ENCODE results near the gene SNAPC1.

The SNAPC1 gene

GRCh38 chr14:61813096-61813606 is 50.9 kb downstream of the SNAPC1 start:
- no peak for DNase-seq

- DNase-seq, result no peak
Observed at GRCh38 chr14:61822458-61822857, 60.2 kb downstream of the SNAPC1 start.

- DNase-seq, result no peak
Observed at GRCh38 chr14:61832783-61833182, 70.6 kb downstream of the SNAPC1 start.

DNA sequence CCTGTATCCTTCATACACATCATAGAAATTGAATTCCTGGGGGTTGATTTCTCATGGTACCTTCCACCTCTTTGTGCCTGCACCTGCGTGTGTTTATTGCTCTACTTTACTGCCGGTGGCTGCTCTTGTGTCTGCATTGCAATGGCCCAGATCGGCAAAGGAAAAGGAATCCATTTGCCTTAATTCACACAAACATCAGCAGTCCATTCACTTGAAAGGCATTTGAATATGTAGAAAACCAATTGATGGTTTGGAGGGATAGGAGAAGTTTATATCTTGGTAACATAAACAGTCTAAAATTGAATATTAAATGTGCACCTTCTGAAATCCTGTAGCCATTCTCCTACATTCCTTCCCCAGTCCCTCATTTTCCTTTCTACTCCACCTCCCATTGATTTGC is 74.0 kb downstream of the SNAPC1 start:
- DNase-seq, result no peak

DNA sequence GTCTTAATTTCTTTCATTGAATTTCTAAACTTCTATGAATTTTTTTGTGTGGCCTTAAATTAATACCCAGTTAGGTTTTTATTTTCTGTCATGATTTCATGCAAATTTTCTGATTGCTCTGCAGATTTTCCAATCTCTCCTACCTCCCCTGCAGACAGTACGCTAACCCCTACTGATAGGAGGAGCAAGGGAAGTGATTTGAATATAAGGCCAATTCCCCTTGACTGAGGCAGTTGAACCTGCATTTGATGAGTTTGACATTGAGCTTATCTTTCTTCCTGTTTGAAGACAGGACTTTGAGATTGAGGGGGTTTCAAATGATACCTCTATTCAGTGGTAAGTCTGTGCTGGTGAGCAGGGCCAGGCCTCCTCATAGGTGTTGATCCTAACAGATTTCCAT is 74.6 kb downstream of the SNAPC1 start:
- DNase-seq, result no peak

DNA sequence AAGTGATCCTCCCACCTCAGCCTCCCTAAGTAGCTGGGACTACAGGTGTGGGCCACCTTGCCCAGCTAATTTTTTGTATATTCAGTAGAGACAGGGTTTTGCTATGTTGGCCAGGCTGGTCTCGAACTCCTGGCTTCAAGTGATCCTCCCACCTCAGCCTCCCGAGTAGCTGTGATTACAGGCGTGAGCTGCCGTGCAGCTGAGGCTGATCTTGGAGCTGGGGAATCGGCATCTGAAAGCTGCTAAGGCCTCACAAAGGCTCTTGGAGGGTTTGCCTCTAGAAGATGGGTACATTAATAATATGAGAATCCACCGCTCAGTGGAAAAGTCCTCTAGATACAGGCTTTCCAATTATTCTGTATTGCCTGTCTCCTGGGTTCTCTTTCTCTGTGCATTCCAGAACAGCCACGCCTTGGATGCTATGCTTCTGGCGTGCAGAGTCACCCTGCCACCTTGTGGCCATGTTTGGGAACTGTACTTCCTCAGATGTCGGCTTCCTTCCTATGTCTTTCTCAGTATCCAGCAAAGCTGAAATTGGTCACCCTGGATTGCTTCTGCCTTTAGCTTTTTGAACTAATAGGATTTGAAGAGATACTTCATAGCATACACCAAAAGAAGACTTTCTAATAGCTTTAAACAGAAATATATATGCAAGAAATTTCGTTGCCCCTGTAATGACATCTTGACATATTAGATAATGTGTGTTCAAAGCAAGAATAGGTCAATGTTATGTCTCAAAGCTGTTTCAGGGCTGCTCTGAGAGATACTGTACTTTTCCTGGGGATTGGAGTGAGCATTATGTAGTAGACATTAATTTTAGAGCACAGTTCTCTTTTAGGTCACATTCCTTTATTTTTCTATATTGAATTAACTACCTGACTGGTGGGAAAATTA is 75.4 kb downstream of the SNAPC1 start:
- peak; percentile 23 to 53 for DNase-seq

GRCh38 chr14:61838661-61839245 is 76.5 kb downstream of the SNAPC1 start:
- DNase-seq, result no peak

DNA sequence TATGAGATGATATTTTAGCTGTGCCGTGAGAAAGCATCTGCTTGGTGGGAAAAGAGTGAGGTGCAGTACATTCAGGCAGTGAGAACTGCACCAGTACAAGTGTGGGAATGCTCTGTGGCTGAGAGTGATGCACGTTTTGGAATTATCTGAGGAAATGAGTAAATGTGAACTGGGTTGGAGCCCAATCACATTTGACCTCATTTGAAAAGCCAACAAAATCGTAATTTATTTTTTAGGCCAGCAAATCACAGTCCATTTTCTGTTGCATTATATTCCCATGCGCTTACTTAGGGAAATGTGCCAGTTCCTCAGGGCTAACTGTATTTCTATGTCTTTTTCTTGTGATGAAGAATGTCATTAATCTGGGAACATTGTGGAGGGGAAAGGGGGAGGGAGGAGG is 77.3 kb downstream of the SNAPC1 start:
- DNase-seq, result no peak

DNA sequence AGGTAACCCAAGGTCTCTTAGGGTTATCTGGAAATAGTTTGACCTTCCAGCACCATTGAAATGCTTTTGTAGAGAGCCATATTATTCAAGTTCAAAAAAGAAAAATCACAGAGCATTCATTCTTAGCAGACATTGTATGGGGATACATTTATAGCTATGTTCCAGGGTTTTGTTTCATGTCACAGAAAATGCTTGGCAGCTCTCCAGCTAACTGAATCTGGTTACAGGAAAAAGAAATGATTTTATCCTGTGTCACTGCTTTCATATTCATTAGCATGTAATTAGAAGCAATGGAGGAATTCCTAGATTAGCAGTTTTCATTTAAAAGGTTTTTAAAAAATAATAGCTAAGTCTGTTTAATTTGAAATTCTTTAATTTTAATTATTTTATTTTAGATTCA is 78.9 kb downstream of the SNAPC1 start:
- no peak for DNase-seq

Data from bone marrow (tissue), 2 donors.